ENCODE results near the gene PTTG1IP. TPM values are rescaled to one million over a fixed set of nuclear protein-coding genes. Genes with fewer than 3 reads are reported as not detected.

Gene PTTG1IP
- total RNA-seq, 1 donor: 413 TPM

- no peaks in the 10 kb centered on the region for H3K79me2 ChIP-seq (ENCODE audit: insufficient read depth, low read length)
- H3K9me3 ChIP-seq (ENCODE audit: low read depth, low read length): no peaks in the 10 kb centered on the region
- no peak overlapping the region for H3K4me3 ChIP-seq (ENCODE audit: insufficient read depth, low read length)
- H3K27me3 ChIP-seq (ENCODE audit: insufficient read depth, low read length): peaks cover 3% of the 10 kb centered on the region
- H3K36me3 ChIP-seq (ENCODE audit: insufficient read depth, low read length): no peaks in the 10 kb centered on the region
- peak overlapping the region; percentile 3 for H3K4me2 ChIP-seq (ENCODE audit: insufficient read depth, low read length)
- peaks cover 4% of the 10 kb centered on the region for H3K4me1 ChIP-seq (ENCODE audit: insufficient read depth, low read length)
- peak overlapping the region; percentile 77 for H2AFZ ChIP-seq (ENCODE audit: low read length)
- DNase-seq (ENCODE audit: insufficient read length, low spot score, missing footprints): peak; percentile 85
- H3K27ac ChIP-seq (ENCODE audit: low read depth, low read length): no peak overlapping the region
- TF ChIP-seq CTCF (IDR thresholded peaks at IDR 0.05; ENCODE audit: extremely low read depth, low read depth, low read length): no peak
- H4K20me1 ChIP-seq (ENCODE audit: insufficient read depth, low read length): no peaks in the 10 kb centered on the region
Measured at GRCh38 chr21:44836349-44836665, 37.2 kb downstream of the PTTG1IP start.

- Histone ChIP-seq H3K27ac (ENCODE audit: low read depth, low read length) (no peak overlapping the region), H3K79me2 (ENCODE audit: insufficient read depth, low read length) (no peaks in the 10 kb centered on the region), H3K4me2 (ENCODE audit: insufficient read depth, low read length) (no peak overlapping the region), H3K36me3 (ENCODE audit: insufficient read depth, low read length) (no peaks in the 10 kb centered on the region), H3K4me1 (ENCODE audit: insufficient read depth, low read length) (peaks cover 4% of the 10 kb centered on the region), H2AFZ (ENCODE audit: low read length) (no peak overlapping the region), H3K9me3 (ENCODE audit: low read depth, low read length) (no peaks in the 10 kb centered on the region), H3K27me3 (ENCODE audit: insufficient read depth, low read length) (peaks cover 3% of the 10 kb centered on the region), H4K20me1 (ENCODE audit: insufficient read depth, low read length) (no peaks in the 10 kb centered on the region), H3K4me3 (ENCODE audit: insufficient read depth, low read length) (no peak overlapping the region)
- TF ChIP-seq CTCF (IDR thresholded peaks at IDR 0.05; ENCODE audit: extremely low read depth, low read depth, low read length): no peak
- DNase-seq (ENCODE audit: insufficient read length, low spot score, missing footprints): no peak
Measured at GRCh38 chr21:44835647-44835973, 37.9 kb downstream of the PTTG1IP start.

- peak; percentile 72 for DNase-seq (ENCODE audit: insufficient read length, low spot score, missing footprints)
- Histone ChIP-seq H4K20me1 (ENCODE audit: insufficient read depth, low read length) (no peaks in the 10 kb centered on the region), H3K36me3 (ENCODE audit: insufficient read depth, low read length) (no peaks in the 10 kb centered on the region), H3K9me3 (ENCODE audit: low read depth, low read length) (no peaks in the 10 kb centered on the region), H3K4me2 (ENCODE audit: insufficient read depth, low read length) (no peak overlapping the region), H3K27ac (ENCODE audit: low read depth, low read length) (no peak overlapping the region), H2AFZ (ENCODE audit: low read length) (no peak overlapping the region), H3K27me3 (ENCODE audit: insufficient read depth, low read length) (peaks cover 2% of the 10 kb centered on the region), H3K4me3 (ENCODE audit: insufficient read depth, low read length) (no peak overlapping the region), H3K4me1 (ENCODE audit: insufficient read depth, low read length) (peaks cover 4% of the 10 kb centered on the region), H3K79me2 (ENCODE audit: insufficient read depth, low read length) (no peaks in the 10 kb centered on the region)
- peak; percentile 10 for TF ChIP-seq CTCF (IDR thresholded peaks at IDR 0.05; ENCODE audit: extremely low read depth, low read depth, low read length)
Measured at GRCh38 chr21:44834951-44835646, 38.4 kb downstream of the PTTG1IP start.

- H3K79me2 ChIP-seq (ENCODE audit: insufficient read depth, low read length): no peaks in the 10 kb centered on the region
- H3K4me1 ChIP-seq (ENCODE audit: insufficient read depth, low read length): peaks cover 4% of the 10 kb centered on the region
- H2AFZ ChIP-seq (ENCODE audit: low read length): no peak overlapping the region
- H3K4me3 ChIP-seq (ENCODE audit: insufficient read depth, low read length): no peak overlapping the region
- no peak for TF ChIP-seq CTCF (IDR thresholded peaks at IDR 0.05; ENCODE audit: extremely low read depth, low read depth, low read length)
- H3K4me2 ChIP-seq (ENCODE audit: insufficient read depth, low read length): no peak overlapping the region
- H3K9me3 ChIP-seq (ENCODE audit: low read depth, low read length): no peaks in the 10 kb centered on the region
- no peaks in the 10 kb centered on the region for H4K20me1 ChIP-seq (ENCODE audit: insufficient read depth, low read length)
- H3K36me3 ChIP-seq (ENCODE audit: insufficient read depth, low read length): no peaks in the 10 kb centered on the region
- H3K27ac ChIP-seq (ENCODE audit: low read depth, low read length): no peak overlapping the region
- DNase-seq (ENCODE audit: insufficient read length, low spot score, missing footprints): peak; percentile 22
- no peaks in the 10 kb centered on the region for H3K27me3 ChIP-seq (ENCODE audit: insufficient read depth, low read length)
Measured at GRCh38 chr21:44834231-44834950, 39.1 kb downstream of the PTTG1IP start.
